ENCODE measurements around the gene CNBP.
"Not testable (repeated sequence)": the region's sequence is repeated elsewhere in the genome, so short reads cannot be mapped to it uniquely, and the experiment has no call there.

The CNBP gene

GRCh38 chr3:129185783-129186182 lies 2.1 kb upstream of the CNBP start:
- DNase-seq (ENCODE audit: low read depth in 1 of 2, low spot score in 1 of 2): no peak

DNA sequence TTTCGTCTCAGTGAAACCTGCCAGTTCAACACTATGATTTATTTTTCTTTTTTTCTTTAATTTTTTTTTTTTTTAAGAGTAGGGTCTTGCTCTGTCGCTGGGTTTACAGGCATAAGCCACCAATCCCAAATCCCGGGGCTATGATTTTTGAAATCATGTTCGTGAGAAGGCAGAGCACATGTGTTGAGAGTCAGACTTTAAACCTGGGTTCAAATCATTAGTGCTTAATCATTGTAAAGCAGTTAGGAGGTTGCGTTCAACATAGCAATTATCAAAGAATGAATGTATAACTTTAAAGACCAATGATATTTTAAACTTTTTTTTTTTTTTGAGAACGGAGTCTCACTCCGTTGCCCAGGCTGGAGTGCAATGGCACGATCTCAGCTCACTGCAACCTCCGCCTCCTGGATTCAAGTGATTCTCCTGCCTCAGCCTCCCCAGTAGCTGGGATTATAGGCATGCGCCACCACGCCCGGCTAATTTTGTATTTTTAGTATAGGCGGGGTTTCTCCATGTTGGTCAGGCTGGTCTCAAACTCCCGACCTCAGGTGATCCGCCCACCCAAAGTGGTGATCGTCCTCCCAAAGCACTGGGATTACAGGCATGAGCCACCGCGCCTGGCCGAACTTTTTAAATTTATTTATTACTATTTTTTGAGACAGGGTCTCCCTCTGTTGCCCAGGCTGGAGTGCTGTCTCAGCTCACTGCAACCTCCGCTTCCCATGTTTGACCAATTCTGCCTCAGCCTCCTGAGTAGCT lies 1.3 kb upstream of the CNBP start:
- not testable (repeated sequence) for DNase-seq (ENCODE audit: low read depth in 1 of 2, low spot score in 1 of 2)

- no peak for DNase-seq (ENCODE audit: low read depth in 1 of 2, low spot score in 1 of 2)
Measured at GRCh38 chr3:129184396-129184657, 631 bp upstream of the CNBP start.

GRCh38 chr3:129182390-129183185 lies 1.1 kb downstream of the CNBP start:
- no peak for DNase-seq (ENCODE audit: low read depth in 1 of 2, low spot score in 1 of 2)

- no peak for DNase-seq (ENCODE audit: low read depth in 1 of 2, low spot score in 1 of 2)
Measured at GRCh38 chr3:129181819-129182218, 1.9 kb downstream of the CNBP start.

DNA sequence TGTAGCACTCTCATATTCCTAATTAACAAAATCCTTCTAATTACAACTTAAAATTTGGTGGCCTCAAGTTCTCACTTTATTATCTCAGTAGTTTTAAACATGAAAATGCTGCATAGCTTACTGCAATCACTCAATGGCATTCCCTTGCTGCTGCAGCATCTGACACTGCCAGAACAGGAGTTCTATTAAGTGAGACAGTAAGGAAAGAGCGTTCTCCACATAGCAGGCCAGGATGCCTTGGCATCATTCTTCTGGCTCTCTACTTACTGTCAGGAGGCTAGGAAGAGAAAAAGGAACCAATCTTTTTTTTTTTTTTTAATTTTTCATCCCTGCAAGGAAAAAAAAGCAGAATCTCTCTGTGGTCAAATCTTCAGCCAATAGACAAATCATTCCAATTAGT lies 3.2 kb downstream of the CNBP start:
- DNase-seq (ENCODE audit: low read depth in 1 of 2, low spot score in 1 of 2): no peak

DNA sequence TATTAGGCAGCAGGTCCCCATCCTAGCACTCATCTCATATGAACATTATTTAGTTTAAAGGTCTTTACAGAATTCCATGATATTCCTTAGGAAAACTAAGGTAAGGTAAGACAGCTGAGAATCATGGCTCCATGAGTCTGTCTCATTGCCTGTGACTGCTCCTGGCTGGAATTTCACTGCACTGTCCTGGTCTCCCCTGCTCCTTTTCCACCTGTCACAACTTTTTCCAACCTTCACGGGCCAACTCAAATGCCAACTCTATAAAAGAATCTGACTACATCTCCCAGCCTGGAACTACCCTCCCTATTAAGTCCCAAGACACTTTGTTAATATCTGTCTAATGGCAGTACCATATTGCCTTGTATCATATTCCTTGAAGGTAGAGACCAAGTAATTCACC lies 7.6 kb downstream of the CNBP start:
- no peak for DNase-seq (ENCODE audit: low read depth in 1 of 2, low spot score in 1 of 2)

DNA sequence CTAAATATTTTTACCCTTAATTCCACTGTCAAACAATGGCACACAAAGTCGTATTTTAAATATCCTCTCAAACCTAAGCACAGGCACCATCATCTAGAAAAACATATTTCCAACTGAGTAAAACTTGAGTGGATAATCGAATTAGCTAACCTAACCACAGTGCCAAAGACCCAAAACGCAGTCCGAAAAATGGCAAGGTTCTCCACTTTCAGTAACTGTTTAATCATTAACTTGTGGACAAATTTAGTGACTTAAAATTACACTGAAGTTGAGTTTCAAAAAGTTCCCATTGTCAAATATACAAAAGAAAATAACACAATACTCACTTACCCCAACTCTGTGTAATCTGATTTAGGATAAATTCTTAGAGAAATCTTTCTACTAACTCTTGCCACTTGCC lies 10.0 kb downstream of the CNBP start:
- no peak for DNase-seq (ENCODE audit: low read depth in 1 of 2, low spot score in 1 of 2)

DNA sequence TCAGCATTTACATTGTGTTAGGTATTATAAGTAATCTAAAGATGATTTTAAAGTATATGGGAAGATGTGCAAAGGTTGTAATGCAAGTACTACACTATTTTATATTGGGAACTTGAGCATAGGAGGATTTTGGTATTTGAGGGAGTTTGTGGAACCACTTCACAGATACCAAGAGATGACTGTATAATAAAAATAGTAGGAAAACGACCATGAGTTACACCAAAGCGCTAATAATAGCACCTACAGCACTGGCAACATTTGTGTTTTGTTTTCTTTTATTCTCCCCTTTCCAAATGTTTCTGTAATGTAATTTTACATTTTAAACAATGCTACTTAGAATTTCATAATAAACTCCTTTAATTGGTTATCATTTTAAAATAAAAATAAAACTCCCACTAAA lies 10.5 kb downstream of the CNBP start:
- no peak for DNase-seq (ENCODE audit: low read depth in 1 of 2, low spot score in 1 of 2)

- DNase-seq (ENCODE audit: low read depth in 1 of 2, low spot score in 1 of 2): no peak
Measured at GRCh38 chr3:129166579-129167332, 16.9 kb downstream of the CNBP start.

DNA sequence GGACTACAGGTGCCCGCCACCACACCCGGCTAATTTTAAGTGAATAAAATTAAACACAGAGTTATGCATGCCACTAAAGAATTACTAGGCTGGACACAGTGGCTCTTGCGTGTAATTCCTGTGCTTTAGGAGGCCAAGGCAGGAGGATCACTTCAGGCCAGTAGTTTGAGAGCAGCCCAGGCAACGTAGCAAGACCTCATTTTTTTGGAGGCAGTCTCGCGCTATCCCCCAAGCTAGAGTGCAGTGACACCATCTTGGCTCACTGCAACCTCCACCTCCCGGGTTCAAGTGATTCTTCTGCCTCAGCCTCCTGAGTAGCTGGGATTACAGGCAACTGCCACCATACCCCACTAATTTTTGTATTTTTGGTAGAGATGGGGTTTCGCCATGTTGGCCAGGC lies 18.1 kb downstream of the CNBP start:
- not testable (repeated sequence) for DNase-seq (ENCODE audit: low read depth in 1 of 2, low spot score in 1 of 2)

DNA sequence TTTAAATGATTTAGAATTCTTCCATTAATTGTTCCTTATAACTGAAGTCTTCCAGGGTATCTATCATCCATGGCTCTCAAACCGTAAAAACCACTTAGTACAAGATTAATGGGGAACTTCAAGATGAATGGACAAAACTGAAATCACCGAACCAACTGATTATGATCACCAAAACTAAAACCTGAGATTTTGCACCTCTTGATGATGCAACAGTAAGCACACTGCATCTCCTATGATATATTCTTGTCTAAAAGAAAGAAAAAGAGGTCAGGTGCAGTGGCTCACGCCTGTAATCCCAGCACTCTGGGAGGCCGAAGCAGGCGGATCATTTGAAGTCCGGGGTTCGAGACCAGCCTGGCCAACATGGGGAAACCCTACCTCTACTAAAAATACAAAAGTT lies 19.2 kb downstream of the CNBP start:
- no peak for DNase-seq (ENCODE audit: low read depth in 1 of 2, low spot score in 1 of 2)

DNA sequence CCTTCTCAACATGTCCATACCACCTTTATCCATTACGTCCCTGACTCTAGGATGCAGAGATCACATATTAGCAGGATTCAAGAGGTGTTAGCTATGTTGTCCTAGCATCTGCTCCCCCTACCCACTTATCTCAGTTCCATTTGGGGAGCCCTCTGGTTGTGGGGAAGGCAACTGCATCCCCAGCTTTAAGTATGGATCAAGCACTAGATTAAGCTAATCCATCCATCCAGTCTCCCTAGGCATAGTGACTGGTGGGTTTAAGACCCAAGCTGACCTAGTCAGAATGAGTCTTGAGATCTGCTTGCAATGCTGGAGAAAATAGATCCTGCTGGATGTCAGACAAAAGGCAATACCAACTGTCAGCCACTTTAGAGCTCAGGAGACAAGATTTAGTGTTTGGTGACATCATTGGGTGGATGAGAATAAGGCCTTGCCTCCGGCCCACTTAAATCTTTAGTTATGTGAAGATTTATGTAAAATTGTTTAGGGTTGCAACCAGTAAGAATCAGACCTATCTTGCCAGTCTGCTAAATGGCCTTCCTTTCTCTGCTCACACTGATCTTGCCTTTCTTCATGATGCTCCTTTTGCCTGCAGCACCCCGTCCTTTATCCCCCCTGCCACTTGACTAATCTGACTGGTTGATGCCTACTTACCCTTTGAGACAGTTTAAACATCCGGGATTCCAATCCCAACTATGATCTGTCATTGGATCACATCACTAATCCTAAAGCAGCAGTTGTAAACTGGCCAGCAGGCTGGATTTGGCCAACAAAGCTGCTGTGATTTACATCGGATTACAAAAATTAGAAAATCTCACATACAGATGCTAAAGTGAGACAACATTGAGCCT lies 20.7 kb downstream of the CNBP start:
- no peak for DNase-seq (ENCODE audit: low read depth in 1 of 2, low spot score in 1 of 2)

GRCh38 chr3:129161860-129162271 lies 21.8 kb downstream of the CNBP start:
- DNase-seq (ENCODE audit: low read depth in 1 of 2, low spot score in 1 of 2): no peak

- peak; percentile 67 to 76 for DNase-seq (ENCODE audit: low read depth in 1 of 2, low spot score in 1 of 2)
Measured at GRCh38 chr3:129160891-129161859, 22.5 kb downstream of the CNBP start, which contains the start of gene ISY1. ISY1 (minus strand) TSS chr3:129161063; CDS start chr3:129160975, 88 bp downstream.

DNA sequence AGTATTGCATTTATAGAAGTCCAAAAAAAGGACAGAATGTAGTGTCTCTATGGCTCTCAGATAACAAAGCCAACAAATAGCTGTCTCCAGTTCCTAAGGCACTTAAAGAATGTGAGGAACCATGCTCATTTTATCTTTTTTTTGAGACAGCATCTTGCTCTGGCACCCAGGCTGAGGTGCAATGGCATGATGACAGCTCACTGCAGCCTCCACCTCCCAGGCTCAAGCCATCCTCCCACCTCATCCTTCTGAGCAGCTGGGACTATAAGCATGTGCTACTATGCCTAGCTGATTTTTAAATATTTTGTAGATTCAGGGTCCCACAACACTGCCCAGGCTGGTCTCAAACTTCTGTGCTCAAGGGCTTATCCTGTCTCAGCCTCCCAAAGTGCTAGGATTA lies 38.9 kb downstream of the CNBP start:
- DNase-seq (ENCODE audit: low read depth in 1 of 2, low spot score in 1 of 2): no peak

- not testable (repeated sequence) for DNase-seq (ENCODE audit: low read depth in 1 of 2, low spot score in 1 of 2)
Measured at GRCh38 chr3:129141011-129141410, 42.7 kb downstream of the CNBP start.

DNA sequence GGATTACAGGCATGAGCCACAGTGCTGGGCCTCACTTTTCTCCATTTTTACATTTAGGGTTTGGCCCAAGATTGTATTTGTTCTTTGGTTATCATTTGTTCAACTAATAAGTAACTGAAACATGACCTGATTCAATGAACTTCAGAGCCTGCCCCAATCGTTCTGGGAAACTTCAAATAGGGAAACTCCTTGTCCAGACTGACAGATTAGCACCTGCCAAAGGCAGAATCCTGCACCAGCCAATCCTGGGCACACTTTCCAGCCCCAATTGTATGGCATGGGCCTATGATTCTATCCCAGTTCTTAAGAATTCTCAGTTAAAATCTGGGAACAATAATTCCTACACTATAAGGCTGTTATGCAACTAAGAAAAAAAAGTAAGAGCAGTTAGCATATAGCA lies 43.8 kb downstream of the CNBP start:
- no peak for DNase-seq (ENCODE audit: low read depth in 1 of 2, low spot score in 1 of 2)

DNA sequence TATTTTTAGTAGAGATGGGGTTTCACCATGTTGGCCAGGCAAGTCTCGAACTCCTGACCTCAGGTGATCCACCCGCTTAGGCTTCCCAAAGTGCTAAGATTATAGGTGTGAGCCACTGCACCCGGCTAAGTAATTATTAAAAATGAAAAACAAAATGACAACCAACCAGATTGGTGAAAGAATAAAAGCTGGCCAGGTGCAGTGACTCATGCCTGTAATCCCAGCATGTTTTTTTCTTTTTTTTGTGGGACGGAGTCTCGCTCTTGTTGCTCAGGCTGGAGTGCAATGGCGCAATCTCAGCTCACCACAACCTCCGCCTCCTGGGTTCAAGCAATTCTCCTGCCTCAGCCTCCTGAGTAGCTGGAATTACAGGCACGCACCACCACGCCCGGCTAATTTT lies 47.4 kb downstream of the CNBP start:
- not testable (repeated sequence) for DNase-seq (ENCODE audit: low read depth in 1 of 2, low spot score in 1 of 2)
